PC-9 (cell line): ENCODE results near the gene MAL. TPM values are rescaled to one million over a fixed set of nuclear protein-coding genes. Genes with fewer than 3 reads are reported as not detected.

Experiments
- BruUV-seq: library from RNA; stranded (reverse); fragments of 400-500 nt; replicated peaks from 2 replicates; lab custom pipeline; 2021; lab: Mats Ljungman, UMichigan
- CTCF ChIA-PET: fragments of 300-600 bp; sonication (Branson Sonifier 250); formaldehyde crosslinking; loops from one replicate; lab custom pipeline; 2022; ENCODE audit warnings: antibody characterized with exemption; lab: Charles Lee
- POLR2A ChIA-PET: fragments of 300-600 bp; sonication (Branson Sonifier 250); formaldehyde crosslinking; loops from one replicate; lab custom pipeline; 2022; ENCODE audit warnings: antibody characterized with exemption; ENCODE audit not compliant: unreplicated experiment; lab: Charles Lee
- DNase-seq, 2 experiments: peaks; one replicate each; pipeline versions ENCODE4 v3.0.0 to v3.0.0-alpha.2; 2015 to 2022; ENCODE audit warnings: mixed read lengths in 1 of 2
- H2AFZ ChIP-seq: fragments of 200-600 bp; sonication (generic); 2 replicates; pipeline ENCODE4 v1.8.1; 2017; ENCODE audit warnings: antibody characterized with exemption
- H3F3A ChIP-seq: fragments of 200-600 bp; sonication (generic); 2 replicates; pipeline ENCODE4 v1.8.1; 2017; ENCODE audit warnings: antibody characterized with exemption, mild to moderate bottlenecking, low read depth; ENCODE audit not compliant: insufficient read depth
- H3K27ac ChIP-seq: fragments of 200-600 bp; sonication (generic); 2 replicates; pipeline ENCODE4 v1.6.1; 2016; ENCODE audit warnings: mixed run types
- H3K27me3 ChIP-seq: fragments of 200-600 bp; sonication (generic); 2 replicates; pipeline ENCODE4 v1.6.1; 2016; ENCODE audit warnings: low read depth, mixed run types; ENCODE audit not compliant: insufficient read depth
- H3K36me3 ChIP-seq: fragments of 200-600 bp; sonication (generic); 2 replicates; pipeline ENCODE4 v1.6.1; 2016; ENCODE audit warnings: low read depth, mixed run types
- H3K4me1 ChIP-seq: fragments of 200-600 bp; sonication (generic); replicated peaks from 2 replicates; pipeline ENCODE4 v1.6.1; 2016; ENCODE audit warnings: mixed run types; ENCODE audit not compliant: insufficient read depth
- H3K4me2 ChIP-seq: fragments of 200-600 bp; sonication (generic); 2 replicates; pipeline ENCODE4 v1.6.1; 2017; ENCODE audit warnings: mixed run types
- H3K4me3 ChIP-seq: fragments of 200-600 bp; sonication (generic); 2 replicates; pipeline ENCODE4 v1.6.1; 2016; ENCODE audit warnings: mixed run types
- H3K79me2 ChIP-seq: fragments of 200-600 bp; sonication (generic); 2 replicates; pipeline ENCODE4 v1.6.1; 2017; ENCODE audit warnings: low read depth, mixed run types
- H3K9me2 ChIP-seq: fragments of 200-600 bp; sonication (generic); 2 replicates; pipeline ENCODE4 v1.8.1; 2017; ENCODE audit warnings: mild to moderate bottlenecking; ENCODE audit not compliant: insufficient read depth
- H3K9me3 ChIP-seq: fragments of 200-600 bp; sonication (generic); 2 replicates; pipeline ENCODE4 v1.8.1; 2016; ENCODE audit warnings: low read depth; ENCODE audit not compliant: insufficient read depth
- H4K20me1 ChIP-seq: fragments of 200-600 bp; sonication (generic); 2 replicates; pipeline ENCODE4 v1.8.1; 2017; ENCODE audit not compliant: insufficient read depth
- EZH2 ChIP-seq: fragments of 200-600 bp; sonication (generic); IDR thresholded peaks from 2 replicates; pipeline ENCODE4 v1.8.0; 2017; ENCODE audit warnings: antibody characterized with exemption, low read depth
- intact Hi-C: fragments of 100-400 bp; cut with micrococcal nuclease; formaldehyde crosslinking; loops from one replicate; pipeline ENCODE4 v1.10.0; 2022; ENCODE audit not compliant: unreplicated experiment
- total RNA-seq: library from RNA; stranded (reverse); gene quantifications from 2 replicates; pipeline ENCODE4 v1.2.3, GENCODE V29; 2021
- TF ChIP-seq, protein P1 (sequence below): fragments of 200-600 bp; sonication (generic); conservative IDR thresholded peaks from 2 replicates; pipeline ENCODE4 v1.6.1; 2017; ENCODE audit warnings: mixed run types, antibody characterized with exemption, mild to moderate bottlenecking, moderate library complexity

MAL gene
- total RNA-seq, 1 experiment from 2014 or later = 146 TPM

DNA sequence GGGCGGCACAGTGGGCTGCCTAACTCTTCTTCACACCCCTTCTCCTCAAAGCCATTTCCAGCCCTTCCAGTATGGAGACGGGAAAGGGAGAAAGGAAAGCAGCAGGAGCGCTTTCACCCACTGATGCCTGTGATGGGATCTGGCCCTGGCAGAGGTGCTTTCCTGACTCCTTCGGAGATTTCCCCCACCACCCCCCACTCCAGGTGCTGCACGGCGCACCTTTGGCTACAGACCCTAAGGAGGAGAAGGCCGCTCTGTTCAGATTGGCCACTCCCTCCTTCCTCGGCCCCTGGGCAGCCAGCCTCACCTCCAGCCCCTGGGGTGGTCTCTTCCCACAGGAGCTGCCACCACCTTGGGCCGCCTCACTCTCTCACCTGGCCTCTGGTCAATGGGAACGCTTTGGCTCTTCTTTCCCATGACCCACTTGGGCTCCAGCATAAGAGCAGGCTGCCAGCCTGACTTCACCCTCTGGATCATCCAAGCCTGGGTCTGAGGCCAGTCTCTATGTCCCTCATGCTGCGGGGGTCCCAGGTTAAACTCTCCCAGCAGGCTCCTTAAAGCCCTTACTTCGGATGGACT lies 18.4 kb upstream of the MAL start:
- Histone ChIP-seq H4K20me1 (peaks cover 7% of the 10 kb centered on the region; the same call in 1 of the 2 replicates), H3K4me2 (no peak overlapping the region), H3K27me3 (no peaks in the 10 kb centered on the region), H3K36me3 (no peaks in the 10 kb centered on the region), H3K27ac (no peak overlapping the region), H3K9me3 (no peaks in the 10 kb centered on the region), H3F3A (0 out of 2 replicates have a peak, but pooled peaks cover 3% of the 10 kb centered on the region), H3K79me2 (no peaks in the 10 kb centered on the region), H3K4me1 (no peaks in the 10 kb centered on the region), H3K9me2 (no peaks in the 10 kb centered on the region), H2AFZ (no peak overlapping the region), H3K4me3 (no peak overlapping the region)
- POLR2A ChIA-PET = no interaction called here
- no peak for DNase-seq
- TF ChIP-seq EZH2 = no peak
- TF ChIP-seq, protein P1, sequence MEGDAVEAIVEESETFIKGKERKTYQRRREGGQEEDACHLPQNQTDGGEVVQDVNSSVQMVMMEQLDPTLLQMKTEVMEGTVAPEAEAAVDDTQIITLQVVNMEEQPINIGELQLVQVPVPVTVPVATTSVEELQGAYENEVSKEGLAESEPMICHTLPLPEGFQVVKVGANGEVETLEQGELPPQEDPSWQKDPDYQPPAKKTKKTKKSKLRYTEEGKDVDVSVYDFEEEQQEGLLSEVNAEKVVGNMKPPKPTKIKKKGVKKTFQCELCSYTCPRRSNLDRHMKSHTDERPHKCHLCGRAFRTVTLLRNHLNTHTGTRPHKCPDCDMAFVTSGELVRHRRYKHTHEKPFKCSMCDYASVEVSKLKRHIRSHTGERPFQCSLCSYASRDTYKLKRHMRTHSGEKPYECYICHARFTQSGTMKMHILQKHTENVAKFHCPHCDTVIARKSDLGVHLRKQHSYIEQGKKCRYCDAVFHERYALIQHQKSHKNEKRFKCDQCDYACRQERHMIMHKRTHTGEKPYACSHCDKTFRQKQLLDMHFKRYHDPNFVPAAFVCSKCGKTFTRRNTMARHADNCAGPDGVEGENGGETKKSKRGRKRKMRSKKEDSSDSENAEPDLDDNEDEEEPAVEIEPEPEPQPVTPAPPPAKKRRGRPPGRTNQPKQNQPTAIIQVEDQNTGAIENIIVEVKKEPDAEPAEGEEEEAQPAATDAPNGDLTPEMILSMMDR = no peak
- CTCF ChIA-PET = no interaction called here
- intact Hi-C loops = no loop called here
- no TSS peak for BruUV-seq

DNA sequence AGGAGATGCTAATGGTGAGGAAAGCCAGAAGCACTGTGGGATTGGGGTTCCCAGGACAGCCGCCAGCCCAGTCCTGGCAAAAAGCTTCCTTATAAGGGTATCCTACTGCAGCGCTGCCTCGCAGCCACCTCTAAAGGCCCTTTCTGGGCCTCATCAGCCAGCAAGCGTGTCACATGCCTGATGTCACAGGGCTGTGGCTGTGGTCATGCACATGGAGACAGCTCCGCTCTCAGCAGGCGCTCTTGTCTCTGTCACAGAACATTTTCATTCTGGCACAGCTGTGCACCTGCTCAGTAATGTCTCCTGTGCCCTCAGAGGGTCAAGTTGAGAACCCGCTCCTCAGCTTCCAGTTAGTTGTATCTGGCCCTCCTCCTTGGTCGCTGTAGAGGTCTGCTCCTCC lies 17.7 kb upstream of the MAL start:
- CTCF ChIA-PET = no interaction called here
- TF ChIP-seq, protein P1 = no peak
- TF ChIP-seq EZH2 = no peak
- no peaks in the 10 kb centered on the region for H3K9me2 ChIP-seq

DNA sequence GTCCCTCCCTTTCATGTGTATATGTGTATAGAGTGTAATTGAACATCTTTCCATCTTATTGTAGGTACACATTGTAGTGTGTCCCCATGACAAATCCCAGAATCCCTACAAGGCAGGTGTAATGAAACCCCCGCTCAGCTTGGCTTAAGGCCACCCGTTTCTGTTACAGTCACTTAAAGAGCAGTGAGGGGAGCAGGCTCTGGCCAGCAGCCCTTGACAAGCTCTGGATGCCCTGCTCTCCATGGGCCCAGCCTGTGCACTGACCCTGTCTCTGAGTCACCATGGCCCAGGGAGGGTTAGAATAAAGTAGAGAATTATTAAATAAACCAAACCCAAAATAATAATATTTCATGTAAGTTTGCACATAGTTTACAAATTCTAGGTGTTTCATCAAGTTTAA lies 17.2 kb upstream of the MAL start:
- Histone ChIP-seq H3K4me3 (no peak overlapping the region), H4K20me1 (peaks cover 7% of the 10 kb centered on the region; the same call in 1 of the 2 replicates), H3K9me2 (no peaks in the 10 kb centered on the region), H3K79me2 (no peaks in the 10 kb centered on the region), H3K27me3 (no peaks in the 10 kb centered on the region), H3K9me3 (no peaks in the 10 kb centered on the region), H3K27ac (no peak overlapping the region), H3F3A (peaks cover 14% of the 10 kb centered on the region; the same call in 1 of the 2 replicates), H3K4me2 (no peak overlapping the region), H3K4me1 (peaks cover 7% of the 10 kb centered on the region), H3K36me3 (no peaks in the 10 kb centered on the region), H2AFZ (no peak overlapping the region)
- no peak for TF ChIP-seq EZH2
- TF ChIP-seq, protein P1 = no peak
- ChIA-PET POLR2A (no interaction called here), CTCF (no interaction called here)
- intact Hi-C loops = no loop called here
- no peak for DNase-seq
- no TSS peak for BruUV-seq

More for the DNA sequence above, 17.7 kb upstream of the MAL start:
- H3F3A ChIP-seq = peaks cover 9% of the 10 kb centered on the region; the same call in 1 of the 2 replicates
- POLR2A ChIA-PET = no interaction called here
- H3K4me1 ChIP-seq = peaks cover 4% of the 10 kb centered on the region; the same call in 1 of the 2 replicates
- H3K27me3 ChIP-seq = no peaks in the 10 kb centered on the region
- H3K27ac ChIP-seq = no peak overlapping the region
- H4K20me1 ChIP-seq = peaks cover 7% of the 10 kb centered on the region; the same call in 1 of the 2 replicates
- H3K4me2 ChIP-seq = no peak overlapping the region
- no peak overlapping the region for H2AFZ ChIP-seq
- H3K4me3 ChIP-seq = no peak overlapping the region
- no peaks in the 10 kb centered on the region for H3K79me2 ChIP-seq
- no peaks in the 10 kb centered on the region for H3K36me3 ChIP-seq
- no peaks in the 10 kb centered on the region for H3K9me3 ChIP-seq
- intact Hi-C loops = no loop called here
- DNase-seq = no peak
- BruUV-seq = no TSS peak
